Measurements from ENCODE around the gene DPF3. TPM values are rescaled to one million over a fixed set of nuclear protein-coding genes. Genes with fewer than 3 reads are reported as not detected.

The DPF3 gene
- total RNA-seq (2021): not detected in 2 replicates
- Bru-seq, nascent RNA: percentile 2 among the genes with signal in this experiment
- BruChase-seq, experiment 1, labeled RNA remaining after a 2-hour chase: percentile 1 among the genes with signal in this experiment
- BruChase-seq, experiment 2, labeled RNA remaining after a 6-hour chase: percentile 1 among the genes with signal in this experiment
- long read RNA-seq: 0 reads

GRCh38 chr14:72893636-72894322 is at the start of gene DPF3:
Gene DPF3, minus strand, starts transcription at chr14:72894101. Its CDS starts 13 bp downstream, at chr14:72894088.
- no peak for TF ChIP-seq CTCF (conservative IDR thresholded peaks at IDR 0.05)
- TF ChIP-seq EZH2 (IDR thresholded peaks at IDR 0.05; ENCODE audit: low read depth): no peak
- H3K9me2 ChIP-seq (ENCODE audit: insufficient read depth): no peaks in the 10 kb centered on the region
- no peaks in the 10 kb centered on the region for H3K9me3 ChIP-seq (ENCODE audit: insufficient read depth, low read depth)
- no peaks in the 10 kb centered on the region for H3K79me2 ChIP-seq (ENCODE audit: low read depth)
- H3K27ac ChIP-seq: no peak within 1 kb of the TSS
- peak; percentile 37 to 89 for DNase-seq
- ChIA-PET CTCF (interaction anchor here (0.5 to 0.9 kb wide), 2 partner anchors 10 to 578 kb away, joined by 4 read pairs; no protein-coding TSS in a partner anchor), POLR2A (ENCODE audit: unreplicated experiment) (no interaction called here)
- no TSS peak for BruUV-seq (replicated peaks)
- no peaks in the 10 kb centered on the region for H3K36me3 ChIP-seq (ENCODE audit: low read depth)
- H3K4me1 ChIP-seq (replicated peaks; ENCODE audit: insufficient read depth): 0 out of 2 replicates have a peak, but pooled peaks cover 11% of the 10 kb centered on the region
- H2AFZ ChIP-seq: peak within 1 kb of the TSS; percentile 63
- no peaks in the 10 kb centered on the region for H3F3A ChIP-seq (ENCODE audit: insufficient read depth, low read depth)
- no peaks in the 10 kb centered on the region for H4K20me1 ChIP-seq (ENCODE audit: insufficient read depth)
- intact Hi-C loops (cut with micrococcal nuclease; ENCODE audit: unreplicated experiment): no loop called here
- H3K4me3 ChIP-seq: peak within 1 kb of the TSS; percentile 44
- H3K4me2 ChIP-seq: peak within 1 kb of the TSS; percentile 73
- peaks cover 51% of the 10 kb centered on the region for H3K27me3 ChIP-seq (ENCODE audit: insufficient read depth, low read depth)

- Histone ChIP-seq H3K4me1 (replicated peaks; ENCODE audit: insufficient read depth) (no peaks in the 10 kb centered on the region), H4K20me1 (ENCODE audit: insufficient read depth) (no peaks in the 10 kb centered on the region), H3K27me3 (ENCODE audit: insufficient read depth, low read depth) (no peaks in the 10 kb centered on the region), H3K4me2 (no peak overlapping the region), H3K9me2 (ENCODE audit: insufficient read depth) (no peaks in the 10 kb centered on the region), H2AFZ (no peak overlapping the region), H3K79me2 (ENCODE audit: low read depth) (no peaks in the 10 kb centered on the region), H3K27ac (no peak overlapping the region), H3K9me3 (ENCODE audit: insufficient read depth, low read depth) (no peaks in the 10 kb centered on the region), H3F3A (ENCODE audit: insufficient read depth, low read depth) (0 out of 2 replicates have a peak, but pooled peaks cover 3% of the 10 kb centered on the region), H3K36me3 (ENCODE audit: low read depth) (peaks cover 8% of the 10 kb centered on the region; the same call in 1 of the 2 replicates), H3K4me3 (no peak overlapping the region)
- BruUV-seq (replicated peaks): no TSS peak
- no peak for TF ChIP-seq CTCF (conservative IDR thresholded peaks at IDR 0.05)
- TF ChIP-seq EZH2 (IDR thresholded peaks at IDR 0.05; ENCODE audit: low read depth): no peak
- ChIA-PET POLR2A (ENCODE audit: unreplicated experiment) (no interaction called here), CTCF (no interaction called here)
- intact Hi-C loops (cut with micrococcal nuclease; ENCODE audit: unreplicated experiment): no loop called here
- DNase-seq: no peak
These were observed 49.0 kb upstream of the DPF3 start for GRCh38 chr14:72942934-72943333.

- no peak for DNase-seq
- Histone ChIP-seq H3K36me3 (ENCODE audit: low read depth) (peaks cover 8% of the 10 kb centered on the region; the same call in 1 of the 2 replicates), H3K4me2 (no peak overlapping the region), H3K4me3 (no peak overlapping the region), H3K4me1 (replicated peaks; ENCODE audit: insufficient read depth) (no peaks in the 10 kb centered on the region), H2AFZ (no peak overlapping the region), H3K79me2 (ENCODE audit: low read depth) (no peaks in the 10 kb centered on the region), H3K27me3 (ENCODE audit: insufficient read depth, low read depth) (no peaks in the 10 kb centered on the region), H3K9me3 (ENCODE audit: insufficient read depth, low read depth) (no peaks in the 10 kb centered on the region), H3K27ac (no peak overlapping the region), H4K20me1 (ENCODE audit: insufficient read depth) (no peaks in the 10 kb centered on the region), H3F3A (ENCODE audit: insufficient read depth, low read depth) (no peaks in the 10 kb centered on the region), H3K9me2 (ENCODE audit: insufficient read depth) (no peaks in the 10 kb centered on the region)
- intact Hi-C loops (cut with micrococcal nuclease; ENCODE audit: unreplicated experiment): no loop called here
- ChIA-PET POLR2A (ENCODE audit: unreplicated experiment) (no interaction called here), CTCF (no interaction called here)
- no peak for TF ChIP-seq CTCF (conservative IDR thresholded peaks at IDR 0.05)
- no peak for TF ChIP-seq EZH2 (IDR thresholded peaks at IDR 0.05; ENCODE audit: low read depth)
- BruUV-seq (replicated peaks): no TSS peak
These were observed 47.5 kb upstream of the DPF3 start for GRCh38 chr14:72941286-72941985.
